ENCODE results near the gene ZNRF3.

The ZNRF3 gene

DNA sequence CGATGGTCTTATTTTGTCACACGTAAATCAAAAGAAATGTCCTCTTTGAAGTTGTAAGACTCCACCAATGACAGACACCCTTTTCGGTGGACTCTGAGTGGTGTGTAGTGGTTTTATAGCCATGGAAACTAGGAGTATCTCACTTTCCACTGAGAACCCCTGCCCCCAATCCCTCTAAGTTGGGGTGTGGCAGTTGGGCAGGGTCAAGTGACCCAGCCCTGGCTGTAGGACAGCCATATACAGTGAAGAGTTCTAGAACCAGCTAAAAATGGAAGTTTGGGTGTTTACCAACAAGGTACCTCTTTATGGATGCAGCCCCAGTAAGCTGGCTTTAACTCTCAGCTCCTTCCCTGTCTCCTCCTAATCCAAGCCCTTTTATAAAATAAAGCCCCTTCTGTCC lies 173.1 kb downstream of the ZNRF3 start:
- ATAC-seq, result no peak
- no peak for TF ChIP-seq CSDC2 (CRISPR knock-in tag; IDR thresholded peaks at IDR 0.05)
- no peak for TF ChIP-seq ZNF8 (CRISPR knock-in tag; IDR thresholded peaks at IDR 0.05)
- no peak for TF ChIP-seq ZNF565 (CRISPR knock-in tag; conservative IDR thresholded peaks at IDR 0.05; ENCODE audit: low read depth)
- TF ChIP-seq ZC3H10 (CRISPR knock-in tag; IDR thresholded peaks at IDR 0.05), result no peak
- no peak for TF ChIP-seq TOX (CRISPR knock-in tag; IDR thresholded peaks at IDR 0.05; ENCODE audit: borderline replicate concordance)
- no peak for TF ChIP-seq RARB (CRISPR knock-in tag; IDR thresholded peaks at IDR 0.05)
- no peak for TF ChIP-seq ZFP3 (CRISPR knock-in tag; IDR thresholded peaks at IDR 0.05)
- TF ChIP-seq GLIS3 (CRISPR knock-in tag; IDR thresholded peaks at IDR 0.05), result no peak
- no peak for TF ChIP-seq ZFP30 (CRISPR knock-in tag; IDR thresholded peaks at IDR 0.05)
- TF ChIP-seq PPARA (CRISPR knock-in tag; IDR thresholded peaks at IDR 0.05; ENCODE audit: borderline replicate concordance), result no peak
- TF ChIP-seq, protein P1, sequence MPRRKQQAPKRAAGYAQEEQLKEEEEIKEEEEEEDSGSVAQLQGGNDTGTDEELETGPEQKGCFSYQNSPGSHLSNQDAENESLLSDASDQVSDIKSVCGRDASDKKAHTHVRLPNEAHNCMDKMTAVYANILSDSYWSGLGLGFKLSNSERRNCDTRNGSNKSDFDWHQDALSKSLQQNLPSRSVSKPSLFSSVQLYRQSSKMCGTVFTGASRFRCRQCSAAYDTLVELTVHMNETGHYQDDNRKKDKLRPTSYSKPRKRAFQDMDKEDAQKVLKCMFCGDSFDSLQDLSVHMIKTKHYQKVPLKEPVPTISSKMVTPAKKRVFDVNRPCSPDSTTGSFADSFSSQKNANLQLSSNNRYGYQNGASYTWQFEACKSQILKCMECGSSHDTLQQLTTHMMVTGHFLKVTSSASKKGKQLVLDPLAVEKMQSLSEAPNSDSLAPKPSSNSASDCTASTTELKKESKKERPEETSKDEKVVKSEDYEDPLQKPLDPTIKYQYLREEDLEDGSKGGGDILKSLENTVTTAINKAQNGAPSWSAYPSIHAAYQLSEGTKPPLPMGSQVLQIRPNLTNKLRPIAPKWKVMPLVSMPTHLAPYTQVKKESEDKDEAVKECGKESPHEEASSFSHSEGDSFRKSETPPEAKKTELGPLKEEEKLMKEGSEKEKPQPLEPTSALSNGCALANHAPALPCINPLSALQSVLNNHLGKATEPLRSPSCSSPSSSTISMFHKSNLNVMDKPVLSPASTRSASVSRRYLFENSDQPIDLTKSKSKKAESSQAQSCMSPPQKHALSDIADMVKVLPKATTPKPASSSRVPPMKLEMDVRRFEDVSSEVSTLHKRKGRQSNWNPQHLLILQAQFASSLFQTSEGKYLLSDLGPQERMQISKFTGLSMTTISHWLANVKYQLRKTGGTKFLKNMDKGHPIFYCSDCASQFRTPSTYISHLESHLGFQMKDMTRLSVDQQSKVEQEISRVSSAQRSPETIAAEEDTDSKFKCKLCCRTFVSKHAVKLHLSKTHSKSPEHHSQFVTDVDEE (CRISPR knock-in tag; IDR thresholded peaks at IDR 0.05), result no peak
- no peak for TF ChIP-seq TCF4 (CRISPR knock-in tag; IDR thresholded peaks at IDR 0.05; ENCODE audit: borderline replicate concordance)

DNA sequence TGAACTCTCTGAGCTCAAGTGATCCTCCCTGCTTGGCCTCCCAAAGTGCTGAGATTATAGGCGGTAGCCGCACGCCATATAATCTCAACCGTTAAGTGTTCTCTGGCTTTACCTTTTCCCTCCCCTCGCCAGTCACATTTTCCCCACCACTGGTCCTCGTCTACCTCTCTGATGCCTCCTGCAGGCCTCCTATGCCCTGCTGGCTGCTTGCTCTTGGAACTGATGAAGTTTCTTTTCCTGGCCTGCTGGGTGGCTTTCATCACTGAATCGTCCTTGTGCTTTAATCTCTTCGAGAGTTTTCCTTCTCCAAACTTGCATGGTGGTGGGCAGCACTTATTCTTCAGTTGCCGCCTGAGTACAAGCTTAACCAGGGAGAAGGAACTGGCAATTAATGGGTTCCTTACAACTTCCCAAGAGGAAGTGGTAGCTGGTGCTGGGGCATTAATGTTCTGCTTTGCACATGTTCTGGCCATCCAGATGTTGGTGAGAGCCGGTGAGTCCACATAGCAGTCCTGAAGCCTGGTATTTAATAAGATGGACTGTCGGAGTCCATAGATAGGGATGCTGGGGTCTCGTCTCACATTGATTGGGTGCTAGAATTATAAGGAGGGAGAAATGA lies 177.0 kb downstream of the ZNRF3 start:
- no peak for TF ChIP-seq CSDC2 (CRISPR knock-in tag; IDR thresholded peaks at IDR 0.05)
- no peak for TF ChIP-seq TOX (CRISPR knock-in tag; IDR thresholded peaks at IDR 0.05; ENCODE audit: borderline replicate concordance)
- TF ChIP-seq, protein P2, sequence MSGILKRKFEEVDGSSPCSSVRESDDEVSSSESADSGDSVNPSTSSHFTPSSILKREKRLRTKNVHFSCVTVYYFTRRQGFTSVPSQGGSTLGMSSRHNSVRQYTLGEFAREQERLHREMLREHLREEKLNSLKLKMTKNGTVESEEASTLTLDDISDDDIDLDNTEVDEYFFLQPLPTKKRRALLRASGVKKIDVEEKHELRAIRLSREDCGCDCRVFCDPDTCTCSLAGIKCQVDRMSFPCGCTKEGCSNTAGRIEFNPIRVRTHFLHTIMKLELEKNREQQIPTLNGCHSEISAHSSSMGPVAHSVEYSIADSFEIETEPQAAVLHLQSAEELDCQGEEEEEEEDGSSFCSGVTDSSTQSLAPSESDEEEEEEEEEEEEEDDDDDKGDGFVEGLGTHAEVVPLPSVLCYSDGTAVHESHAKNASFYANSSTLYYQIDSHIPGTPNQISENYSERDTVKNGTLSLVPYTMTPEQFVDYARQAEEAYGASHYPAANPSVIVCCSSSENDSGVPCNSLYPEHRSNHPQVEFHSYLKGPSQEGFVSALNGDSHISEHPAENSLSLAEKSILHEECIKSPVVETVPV (CRISPR knock-in tag; IDR thresholded peaks at IDR 0.05), result no peak
- no peak for ATAC-seq

DNA sequence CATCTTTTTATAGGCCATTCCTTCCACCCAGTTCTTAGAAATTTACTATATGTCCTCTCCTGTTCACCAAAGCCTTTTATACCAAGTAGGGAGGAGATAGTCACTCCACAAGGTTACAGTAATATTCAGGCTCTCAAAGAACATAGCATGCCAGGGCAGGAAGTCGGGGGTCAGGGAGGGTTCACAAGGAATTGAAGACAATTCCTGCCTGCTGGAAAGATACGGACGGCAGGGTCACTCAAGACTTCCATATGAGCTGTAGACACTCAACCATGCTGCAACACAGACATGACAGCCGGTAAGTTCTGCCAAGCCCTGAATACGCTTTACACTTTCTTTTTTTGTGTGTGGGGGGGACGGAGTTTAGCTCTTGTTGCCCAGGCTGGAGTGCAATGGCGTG lies 177.6 kb downstream of the ZNRF3 start:
- TF ChIP-seq, protein P2 (CRISPR knock-in tag; IDR thresholded peaks at IDR 0.05), result no peak
- TF ChIP-seq ESRRG (CRISPR knock-in tag; IDR thresholded peaks at IDR 0.05) (no peak), GLIS3 (CRISPR knock-in tag; IDR thresholded peaks at IDR 0.05) (no peak), ZFP30 (CRISPR knock-in tag; IDR thresholded peaks at IDR 0.05) (no peak), TOX (CRISPR knock-in tag; IDR thresholded peaks at IDR 0.05; ENCODE audit: borderline replicate concordance) (no peak), SNAI2 (CRISPR knock-in tag; IDR thresholded peaks at IDR 0.05) (no peak), TCF4 (CRISPR knock-in tag; IDR thresholded peaks at IDR 0.05; ENCODE audit: borderline replicate concordance) (no peak), ZNF8 (CRISPR knock-in tag; IDR thresholded peaks at IDR 0.05) (no peak), CSDC2 (CRISPR knock-in tag; IDR thresholded peaks at IDR 0.05) (no peak), ARNTL (CRISPR knock-in tag; IDR thresholded peaks at IDR 0.05; ENCODE audit: borderline replicate concordance, low read depth) (no peak), BACH2 (CRISPR knock-in tag; IDR thresholded peaks at IDR 0.05; ENCODE audit: borderline replicate concordance) (no peak), ZC3H10 (CRISPR knock-in tag; IDR thresholded peaks at IDR 0.05) (no peak), ZNF565 (CRISPR knock-in tag; conservative IDR thresholded peaks at IDR 0.05; ENCODE audit: low read depth) (no peak), RARB (CRISPR knock-in tag; IDR thresholded peaks at IDR 0.05) (no peak), ISL1 (CRISPR knock-in tag; IDR thresholded peaks at IDR 0.05) (no peak)
- TF ChIP-seq, protein P3, sequence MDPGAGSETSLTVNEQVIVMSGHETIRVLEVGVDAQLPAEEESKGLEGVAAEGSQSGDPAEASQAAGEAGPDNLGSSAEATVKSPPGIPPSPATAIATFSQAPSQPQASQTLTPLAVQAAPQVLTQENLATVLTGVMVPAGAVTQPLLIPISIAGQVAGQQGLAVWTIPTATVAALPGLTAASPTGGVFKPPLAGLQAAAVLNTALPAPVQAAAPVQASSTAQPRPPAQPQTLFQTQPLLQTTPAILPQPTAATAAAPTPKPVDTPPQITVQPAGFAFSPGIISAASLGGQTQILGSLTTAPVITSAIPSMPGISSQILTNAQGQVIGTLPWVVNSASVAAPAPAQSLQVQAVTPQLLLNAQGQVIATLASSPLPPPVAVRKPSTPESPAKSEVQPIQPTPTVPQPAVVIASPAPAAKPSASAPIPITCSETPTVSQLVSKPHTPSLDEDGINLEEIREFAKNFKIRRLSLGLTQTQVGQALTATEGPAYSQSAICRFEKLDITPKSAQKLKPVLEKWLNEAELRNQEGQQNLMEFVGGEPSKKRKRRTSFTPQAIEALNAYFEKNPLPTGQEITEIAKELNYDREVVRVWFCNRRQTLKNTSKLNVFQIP (CRISPR knock-in tag; IDR thresholded peaks at IDR 0.05; ENCODE audit: borderline replicate concordance, low read depth), result no peak
- TF ChIP-seq, protein P4, sequence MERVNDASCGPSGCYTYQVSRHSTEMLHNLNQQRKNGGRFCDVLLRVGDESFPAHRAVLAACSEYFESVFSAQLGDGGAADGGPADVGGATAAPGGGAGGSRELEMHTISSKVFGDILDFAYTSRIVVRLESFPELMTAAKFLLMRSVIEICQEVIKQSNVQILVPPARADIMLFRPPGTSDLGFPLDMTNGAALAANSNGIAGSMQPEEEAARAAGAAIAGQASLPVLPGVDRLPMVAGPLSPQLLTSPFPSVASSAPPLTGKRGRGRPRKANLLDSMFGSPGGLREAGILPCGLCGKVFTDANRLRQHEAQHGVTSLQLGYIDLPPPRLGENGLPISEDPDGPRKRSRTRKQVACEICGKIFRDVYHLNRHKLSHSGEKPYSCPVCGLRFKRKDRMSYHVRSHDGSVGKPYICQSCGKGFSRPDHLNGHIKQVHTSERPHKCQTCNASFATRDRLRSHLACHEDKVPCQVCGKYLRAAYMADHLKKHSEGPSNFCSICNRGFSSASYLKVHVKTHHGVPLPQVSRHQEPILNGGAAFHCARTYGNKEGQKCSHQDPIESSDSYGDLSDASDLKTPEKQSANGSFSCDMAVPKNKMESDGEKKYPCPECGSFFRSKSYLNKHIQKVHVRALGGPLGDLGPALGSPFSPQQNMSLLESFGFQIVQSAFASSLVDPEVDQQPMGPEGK (CRISPR knock-in tag; IDR thresholded peaks at IDR 0.05; ENCODE audit: borderline replicate concordance), result no peak
- TF ChIP-seq, protein P5, sequence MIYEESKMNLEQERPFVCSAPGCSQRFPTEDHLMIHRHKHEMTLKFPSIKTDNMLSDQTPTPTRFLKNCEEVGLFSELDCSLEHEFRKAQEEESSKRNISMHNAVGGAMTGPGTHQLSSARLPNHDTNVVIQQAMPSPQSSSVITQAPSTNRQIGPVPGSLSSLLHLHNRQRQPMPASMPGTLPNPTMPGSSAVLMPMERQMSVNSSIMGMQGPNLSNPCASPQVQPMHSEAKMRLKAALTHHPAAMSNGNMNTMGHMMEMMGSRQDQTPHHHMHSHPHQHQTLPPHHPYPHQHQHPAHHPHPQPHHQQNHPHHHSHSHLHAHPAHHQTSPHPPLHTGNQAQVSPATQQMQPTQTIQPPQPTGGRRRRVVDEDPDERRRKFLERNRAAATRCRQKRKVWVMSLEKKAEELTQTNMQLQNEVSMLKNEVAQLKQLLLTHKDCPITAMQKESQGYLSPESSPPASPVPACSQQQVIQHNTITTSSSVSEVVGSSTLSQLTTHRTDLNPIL (CRISPR knock-in tag; IDR thresholded peaks at IDR 0.05; ENCODE audit: low read depth), result no peak
- TF ChIP-seq, protein P1 (CRISPR knock-in tag; IDR thresholded peaks at IDR 0.05), result no peak
- ATAC-seq, result no peak

All from SK-N-SH treated with all-trans-retinoic acid at 6 μM for 48 hours (cell line).